H1 (cell line): ENCODE data around the gene NRN1. TPM values are rescaled to one million over a fixed set of nuclear protein-coding genes. Genes with fewer than 3 reads are reported as not detected.
A peak's percentile ranks its signal among the peaks of the same experiment; 100 is the strongest.

Experiments used
- CTCF ChIA-PET: fragments of 300-600 bp; sonication (Branson Sonifier 250); formaldehyde crosslinking; loops from one replicate; lab custom pipeline; 2021; ENCODE audit not compliant: partially characterized antibody; lab: Charles Lee
- POLR2A ChIA-PET: fragments of 300-600 bp; sonication (Branson Sonifier 250); formaldehyde crosslinking; loops from one replicate; lab custom pipeline; 2021; ENCODE audit warnings: inconsistent platforms; ENCODE audit not compliant: partially characterized antibody; lab: Charles Lee
- DNase-seq, 2 experiments: peaks; one replicate each; pipeline versions ENCODE4 v3.0.0 to v3.0.0-alpha.2; 2010 to 2022; ENCODE audit warnings: low spot score in 2 of 2, low read depth in 1 of 2, mixed read lengths in 1 of 2
- FAIRE-seq: peaks from 2 replicates; lab custom pipeline; 2011; peaks lifted over from hg19 to GRCh38; lab: Jason Lieb, UNC
- H2AFZ ChIP-seq: 2 replicates; pipeline ENCODE4 v1.8.1; 2012; ENCODE audit warnings: low read length, inconsistent platforms
- H2AK5ac ChIP-seq: 2 replicates; pipeline ENCODE4 v1.6.1; 2013; ENCODE audit warnings: low read depth, low read length
- H2BK120ac ChIP-seq: replicated peaks from 2 replicates; pipeline ENCODE3; 2013; ENCODE audit warnings: low read depth, low read length, inconsistent platforms
- H2BK12ac ChIP-seq: 2 replicates; pipeline ENCODE4 v1.6.1; 2013; ENCODE audit warnings: low read depth, low read length
- H2BK15ac ChIP-seq: 2 replicates; pipeline ENCODE4 v1.6.1; 2013; ENCODE audit warnings: low read length
- H2BK20ac ChIP-seq: 2 replicates; pipeline ENCODE4 v1.6.1; 2013; ENCODE audit warnings: low read length
- H2BK5ac ChIP-seq: 2 replicates; pipeline ENCODE4 v1.6.1; 2013; ENCODE audit warnings: low read depth, low read length
- H3K14ac ChIP-seq: 2 replicates; pipeline ENCODE4 v1.6.1; 2013; ENCODE audit warnings: inconsistent platforms; ENCODE audit not compliant: insufficient read length
- H3K18ac ChIP-seq: 2 replicates; pipeline ENCODE4 v1.6.1; 2013; ENCODE audit warnings: low read length; ENCODE audit errors: extremely low read depth
- H3K23ac ChIP-seq: 2 replicates; pipeline ENCODE4 v1.6.1; 2013; ENCODE audit warnings: inconsistent platforms; ENCODE audit not compliant: insufficient read length
- H3K23me2 ChIP-seq: 2 replicates; pipeline ENCODE4 v1.6.1; 2013; ENCODE audit warnings: low read depth, low read length
- H3K27ac ChIP-seq: 2 replicates; pipeline ENCODE4 v1.6.1; 2011; ENCODE audit warnings: low read depth, low read length, inconsistent platforms
- H3K27me3 ChIP-seq, 4 experiments: replicated peaks in 1 of 4; 1 replicate in 1 of 4; 2 replicates in 3 of 4; pipeline versions ENCODE4 v1.6.1 to v1.8.1; 2011 to 2013; ENCODE audit warnings: low read length in 3 of 4, mild to moderate bottlenecking in 3 of 4, inconsistent platforms in 2 of 4, mixed read lengths in 2 of 4, moderate library complexity in 1 of 4; ENCODE audit not compliant: control insufficient read depth in 3 of 4, insufficient read depth in 3 of 4; ENCODE audit errors: extremely low read depth in 1 of 4
- H3K36me3 ChIP-seq, 4 experiments: 2 replicates each; pipeline versions ENCODE4 v1.6.1 to v1.8.1; 2011 to 2013; ENCODE audit warnings: mild to moderate bottlenecking in 4 of 4, low read length in 3 of 4, moderate library complexity in 2 of 4, control low read depth in 1 of 4, inconsistent platforms in 1 of 4; ENCODE audit not compliant: insufficient read depth in 4 of 4, control insufficient read depth in 2 of 4
- H3K4ac ChIP-seq: replicated peaks from 2 replicates; pipeline ENCODE3; 2013; ENCODE audit warnings: low read length, low read depth, mixed read lengths, inconsistent platforms; ENCODE audit not compliant: insufficient read length
- H3K4me1 ChIP-seq, 4 experiments: replicated peaks in 1 of 4; 1 replicate in 1 of 4; 2 replicates in 3 of 4; pipeline versions ENCODE4 v1.6.1 to v1.8.1; 2011 to 2013; ENCODE audit warnings: low read length in 3 of 4, inconsistent platforms in 2 of 4, mixed read lengths in 1 of 4; ENCODE audit not compliant: insufficient read depth in 4 of 4, control insufficient read depth in 3 of 4
- H3K4me2 ChIP-seq, 2 experiments: 2 replicates each; pipeline versions ENCODE4 v1.6.1 to v1.8.1; 2011 to 2013; ENCODE audit warnings: low read depth in 2 of 2, low read length in 2 of 2, control low read depth in 1 of 2, inconsistent platforms in 1 of 2, mild to moderate bottlenecking in 1 of 2; ENCODE audit not compliant: insufficient read depth in 1 of 2
- H3K4me3 ChIP-seq, 4 experiments: fragments of 200-600, 300-600 bp in 1 of 4; sonication (generic), shearing (Covaris generic), sonication (Bioruptor Twin) in 1 of 4; 2 replicates each; pipeline versions ENCODE4 v1.5.1 to v1.8.1; 2011 to 2016; ENCODE audit warnings: low read length in 4 of 4, low read depth in 3 of 4, control low read depth in 2 of 4, inconsistent platforms in 2 of 4, mild to moderate bottlenecking in 2 of 4, mixed read lengths in 1 of 4, moderate library complexity in 1 of 4; ENCODE audit not compliant: insufficient read depth in 2 of 4; ENCODE audit errors: extremely low read depth in 1 of 4
- H3K56ac ChIP-seq: replicated peaks from 2 replicates; pipeline ENCODE3; 2013; ENCODE audit warnings: low read depth, mild to moderate bottlenecking, mixed read lengths, low read length, inconsistent platforms; ENCODE audit not compliant: insufficient read length
- H3K79me1 ChIP-seq: 2 replicates; pipeline ENCODE4 v1.6.1; 2013; ENCODE audit warnings: low read depth, low read length, control low read depth
- H3K79me2 ChIP-seq, 2 experiments: 2 replicates each; pipeline versions ENCODE4 v1.6.1 to v1.8.1; 2012 to 2013; ENCODE audit warnings: low read length in 2 of 2, mild to moderate bottlenecking in 2 of 2, inconsistent platforms in 1 of 2; ENCODE audit not compliant: insufficient read depth in 2 of 2, control insufficient read depth in 1 of 2
- H3K9ac ChIP-seq, 4 experiments: replicated peaks in 1 of 4; 1 replicate in 1 of 4; 2 replicates in 3 of 4; pipeline versions ENCODE4 v1.6.1 to v1.8.1; 2011 to 2013; ENCODE audit warnings: low read depth in 3 of 4, low read length in 3 of 4, control low read depth in 2 of 4, mild to moderate bottlenecking in 2 of 4, moderate library complexity in 2 of 4, inconsistent platforms in 1 of 4; ENCODE audit errors: extremely low read depth in 1 of 4
- H3K9me3 ChIP-seq, 2 experiments: 2 replicates each; pipeline versions ENCODE4 v1.6.1 to v1.8.1; 2012 to 2013; ENCODE audit warnings: mild to moderate bottlenecking in 2 of 2, moderate library complexity in 2 of 2, control low read depth in 1 of 2, inconsistent platforms in 1 of 2, low read depth in 1 of 2, low read length in 1 of 2, mixed read lengths in 1 of 2; ENCODE audit not compliant: insufficient read depth in 2 of 2
- H4K20me1 ChIP-seq, 2 experiments: replicated peaks in 1 of 2; 2 replicates each; pipeline versions ENCODE3 to v1.8.1; 2011 to 2013; ENCODE audit warnings: inconsistent platforms in 2 of 2, low read length in 2 of 2, mild to moderate bottlenecking in 1 of 2; ENCODE audit not compliant: insufficient read depth in 2 of 2, control insufficient read depth in 1 of 2
- H4K5ac ChIP-seq: 2 replicates; pipeline ENCODE4 v1.6.1; 2013; ENCODE audit warnings: low read length, low read depth, mixed read lengths, inconsistent platforms; ENCODE audit not compliant: insufficient read length
- H4K8ac ChIP-seq: 2 replicates; pipeline ENCODE4 v1.8.0; 2013; ENCODE audit warnings: mild to moderate bottlenecking, moderate library complexity, low read length, inconsistent platforms; ENCODE audit not compliant: insufficient read depth; ENCODE audit errors: extremely low read depth
- H4K91ac ChIP-seq: replicated peaks from 2 replicates; pipeline ENCODE3; 2013; ENCODE audit warnings: low read length, mixed read lengths, inconsistent platforms; ENCODE audit not compliant: insufficient read length
- BCL11A ChIP-seq, 2 experiments: IDR thresholded peaks; one replicate each; pipeline ENCODE4 v1.6.1; 2011; ENCODE audit warnings: low read depth in 2 of 2, low read length in 2 of 2, mild to moderate bottlenecking in 2 of 2
- CBX5 ChIP-seq: fragments of 300-800, 300-1000 bp; sonication (generic); IDR thresholded peaks from 2 replicates; pipeline ENCODE4 v1.7.1; 2016; ENCODE audit warnings: antibody characterized with exemption, low read length, low read depth
- CTCF ChIP-seq, 3 experiments: IDR thresholded peaks; 1 replicate in 2 of 3; 2 replicates in 1 of 3; pipeline versions ENCODE4 v1.5.1 to v1.6.1; 2011; ENCODE audit warnings: low read length in 3 of 3, mild to moderate bottlenecking in 3 of 3, inconsistent platforms in 2 of 3, low read depth in 1 of 3, moderate library complexity in 1 of 3; ENCODE audit not compliant: insufficient read depth in 1 of 3; ENCODE audit errors: control extremely low read depth in 1 of 3
- EP300 ChIP-seq, 2 experiments: IDR thresholded peaks; 1 replicate in 1 of 2; 2 replicates in 1 of 2; pipeline ENCODE4 v1.6.1; 2011 to 2012; ENCODE audit warnings: low read depth in 2 of 2, low read length in 2 of 2, mild to moderate bottlenecking in 2 of 2, borderline replicate concordance in 1 of 2, inconsistent platforms in 1 of 2, moderate library complexity in 1 of 2
- KDM5A ChIP-seq: fragments of 200-600 bp; IDR thresholded peaks from 2 replicates; pipeline ENCODE4 v1.7.1; 2012; ENCODE audit warnings: mild to moderate bottlenecking, low read length, inconsistent platforms, mixed read lengths
- POU5F1 ChIP-seq: IDR thresholded peaks from 2 replicates; pipeline ENCODE4 v1.6.1; 2011; ENCODE audit warnings: low read depth, mild to moderate bottlenecking, low read length, moderate library complexity
- RAD21 ChIP-seq, 2 experiments: IDR thresholded peaks in 1 of 2; conservative IDR thresholded peaks in 1 of 2; 2 replicates each; pipeline ENCODE4 v1.6.1; 2011; ENCODE audit warnings: low read depth in 2 of 2, low read length in 2 of 2, improper control_type of control experiment in 1 of 2, inconsistent platforms in 1 of 2, mild to moderate bottlenecking in 1 of 2, moderate library complexity in 1 of 2
- SIRT6 ChIP-seq: IDR thresholded peaks from one replicate; pipeline ENCODE4 v1.7.1; 2012; ENCODE audit warnings: low read length, inconsistent platforms
- SRF ChIP-seq: IDR thresholded peaks from 2 replicates; pipeline ENCODE4 v1.6.1; 2011; ENCODE audit warnings: mild to moderate bottlenecking, low read depth, low read length, moderate library complexity
- TBP ChIP-seq: IDR thresholded peaks from 2 replicates; pipeline ENCODE4 v1.6.1; 2011; ENCODE audit warnings: low read depth, low read length, improper control_type of control experiment
- whole genome bisulfite sequencing, 2 experiments: shearing (Covaris generic) in 1 of 2; methylation state at CpG; one replicate each; pipeline versions ENCODE4 v1.1.6 to v1.1.7; 2013 to 2015; ENCODE audit warnings: low lambda C conversion rate in 2 of 2, mixed read lengths in 2 of 2, inconsistent platforms in 1 of 2, low coverage in 1 of 2, missing lambda C conversion rate in 1 of 2; ENCODE audit not compliant: insufficient replicate concordance in 2 of 2, insufficient coverage in 1 of 2, insufficient read length in 1 of 2; ENCODE audit errors: extremely low coverage in 1 of 2, missing lambda C conversion rate in 1 of 2; 5-methylcytosine and 5-hydroxymethylcytosine counted together
- polyA plus RNA-seq, 7 experiments: library from polyadenylated mRNA; depleted of rRNA in 3 of 7; stranded (reverse) in 5 of 7; unstranded in 2 of 7; fragments of >200 nt in 5 of 7; fragments of 200-250 nt in 2 of 7; gene quantifications; 1 replicate in 5 of 7; 2 replicates in 1 of 7; 4 replicates in 1 of 7; pipeline versions ENCODE4 v1.2.1 to v1.2.3, GENCODE V29; 2011 to 2013; ENCODE audit warnings: missing spikeins in 2 of 7, mixed read lengths in 2 of 7
- total RNA-seq: library from RNA; stranded (reverse); fragmentation: NEBNext Ultra II Directional; extraction: Animal tissue kit (Norgen Biotek cat#: 25700); gene quantifications from 2 replicates; pipeline ENCODE4 v1.2.1, GENCODE V29; 2021

The NRN1 gene
- total and polyA plus RNA-seq, 2 of the 8 experiments (the other 6 are each of a cell fraction or from before 2014, with no cell fraction given): 0.06 to 0.26 TPM

GRCh38 chr6:5997420-5997987 is 9.2 kb downstream of the NRN1 start:
- Histone ChIP-seq H4K20me1 (peaks cover 6 to 34% of the 10 kb centered on the region in 2 experiments), H4K8ac (no peak overlapping the region), H2AK5ac (no peak overlapping the region), H4K5ac (no peak overlapping the region), H3K56ac (no peak overlapping the region), H2BK5ac (no peak overlapping the region), H3K79me1 (no peaks in the 10 kb centered on the region), H3K27me3 (peaks cover 84 to 99% (median 96%) of the 10 kb centered on the region in 4 experiments), H4K91ac (no peak overlapping the region), H3K79me2 (no peaks in the 10 kb centered on the region), H2BK20ac (no peak overlapping the region), H3K9me3 (no peaks in the 10 kb centered on the region), H3K18ac (no peak overlapping the region), H2BK120ac (no peak overlapping the region), H3K4ac (no peak overlapping the region), H3K36me3 (no peaks in the 10 kb centered on the region), H3K4me2 (peak overlapping the region; percentile 73 to 86), H2BK12ac (no peak overlapping the region), H2AFZ (no peak overlapping the region), H3K27ac (no peak overlapping the region), H3K14ac (no peak overlapping the region), H3K4me1 (peaks cover 4 to 39% (median 22%) of the 10 kb centered on the region in 4 experiments), H3K9ac (no peak overlapping the region), H3K23ac (no peak overlapping the region), H3K4me3 (peak overlapping the region; percentile 0 to 60 (median 13); a peak in 5 of 8 replicates), H3K23me2 (peaks cover 22% of the 10 kb centered on the region), H2BK15ac (no peak overlapping the region)
- FAIRE-seq: no peak
- CTCF ChIA-PET: interaction anchor here (0.8 to 3.1 kb wide), 5 partner anchors 10 to 575 kb away, joined by 3 to 20 read pairs (median 5); partner anchors contain the start of gene NRN1
- 3% methylated on average over 22 of the region's 22 CpGs; no CpG with 5 or more reads in 1 of the 2 experiments for WGBS, 2 experiments
- POLR2A ChIA-PET: interaction anchor here (1.5 kb wide), 1 partner anchor 10 kb away, joined by 10 read pairs; the partner anchor contains the start of gene NRN1
- no peak for DNase-seq
- no peak for TF ChIP-seq KDM5A
- TF ChIP-seq TBP: no peak
- no peak for TF ChIP-seq CBX5
- no peak for TF ChIP-seq RAD21 (IDR thresholded peaks at IDR 0.05 in 1 of 2, conservative IDR thresholded peaks at IDR 0.05 in 1 of 2; ENCODE audit: low read depth in 2 of 2, low read length in 2 of 2)
- no peak for TF ChIP-seq SIRT6
- TF ChIP-seq POU5F1: no peak
- TF ChIP-seq SRF: no peak
- TF ChIP-seq BCL11A (IDR thresholded peaks at IDR 0.05; ENCODE audit: low read depth in 2 of 2, low read length in 2 of 2): no peak
- TF ChIP-seq EP300 (IDR thresholded peaks at IDR 0.05; ENCODE audit: borderline replicate concordance in 1 of 2, low read depth in 2 of 2, low read length in 2 of 2): no peak
- TF ChIP-seq CTCF (IDR thresholded peaks at IDR 0.05; ENCODE audit: control extremely low read depth in 1 of 3, insufficient read depth in 1 of 3, low read depth in 1 of 3, low read length in 3 of 3): no peak
